H1 (cell line): ENCODE results near the gene KCNH1. TPM values are rescaled to one million over a fixed set of nuclear protein-coding genes. Genes with fewer than 3 reads are reported as not detected.

Source experiments
- CTCF ChIA-PET: fragments of 300-600 bp; sonication (Branson Sonifier 250); formaldehyde crosslinking; loops from one replicate; lab custom pipeline; 2021; ENCODE audit not compliant: partially characterized antibody; lab: Charles Lee
- POLR2A ChIA-PET: fragments of 300-600 bp; sonication (Branson Sonifier 250); formaldehyde crosslinking; loops from one replicate; lab custom pipeline; 2021; ENCODE audit warnings: inconsistent platforms; ENCODE audit not compliant: partially characterized antibody; lab: Charles Lee
- DNase-seq, 2 experiments: peaks; one replicate each; pipeline versions ENCODE4 v3.0.0 to v3.0.0-alpha.2; 2010 to 2022; ENCODE audit warnings: low spot score in 2 of 2, low read depth in 1 of 2, mixed read lengths in 1 of 2
- FAIRE-seq: peaks from 2 replicates; lab custom pipeline; 2011; peaks lifted over from hg19 to GRCh38; lab: Jason Lieb, UNC
- H2AFZ ChIP-seq: 2 replicates; pipeline ENCODE4 v1.8.1; 2012; ENCODE audit warnings: low read length, inconsistent platforms
- H2AK5ac ChIP-seq: 2 replicates; pipeline ENCODE4 v1.6.1; 2013; ENCODE audit warnings: low read depth, low read length
- H2BK120ac ChIP-seq: replicated peaks from 2 replicates; pipeline ENCODE3; 2013; ENCODE audit warnings: low read depth, low read length, inconsistent platforms
- H2BK12ac ChIP-seq: 2 replicates; pipeline ENCODE4 v1.6.1; 2013; ENCODE audit warnings: low read depth, low read length
- H2BK15ac ChIP-seq: 2 replicates; pipeline ENCODE4 v1.6.1; 2013; ENCODE audit warnings: low read length
- H2BK20ac ChIP-seq: 2 replicates; pipeline ENCODE4 v1.6.1; 2013; ENCODE audit warnings: low read length
- H2BK5ac ChIP-seq: 2 replicates; pipeline ENCODE4 v1.6.1; 2013; ENCODE audit warnings: low read depth, low read length
- H3K14ac ChIP-seq: 2 replicates; pipeline ENCODE4 v1.6.1; 2013; ENCODE audit warnings: inconsistent platforms; ENCODE audit not compliant: insufficient read length
- H3K18ac ChIP-seq: 2 replicates; pipeline ENCODE4 v1.6.1; 2013; ENCODE audit warnings: low read length; ENCODE audit errors: extremely low read depth
- H3K23ac ChIP-seq: 2 replicates; pipeline ENCODE4 v1.6.1; 2013; ENCODE audit warnings: inconsistent platforms; ENCODE audit not compliant: insufficient read length
- H3K23me2 ChIP-seq: 2 replicates; pipeline ENCODE4 v1.6.1; 2013; ENCODE audit warnings: low read depth, low read length
- H3K27ac ChIP-seq: 2 replicates; pipeline ENCODE4 v1.6.1; 2011; ENCODE audit warnings: low read depth, low read length, inconsistent platforms
- H3K27me3 ChIP-seq, 4 experiments: replicated peaks in 1 of 4; 1 replicate in 1 of 4; 2 replicates in 3 of 4; pipeline versions ENCODE4 v1.6.1 to v1.8.1; 2011 to 2013; ENCODE audit warnings: low read length in 3 of 4, mild to moderate bottlenecking in 3 of 4, inconsistent platforms in 2 of 4, mixed read lengths in 2 of 4, moderate library complexity in 1 of 4; ENCODE audit not compliant: control insufficient read depth in 3 of 4, insufficient read depth in 3 of 4; ENCODE audit errors: extremely low read depth in 1 of 4
- H3K36me3 ChIP-seq, 4 experiments: 2 replicates each; pipeline versions ENCODE4 v1.6.1 to v1.8.1; 2011 to 2013; ENCODE audit warnings: mild to moderate bottlenecking in 4 of 4, low read length in 3 of 4, moderate library complexity in 2 of 4, control low read depth in 1 of 4, inconsistent platforms in 1 of 4; ENCODE audit not compliant: insufficient read depth in 4 of 4, control insufficient read depth in 2 of 4
- H3K4ac ChIP-seq: replicated peaks from 2 replicates; pipeline ENCODE3; 2013; ENCODE audit warnings: low read length, low read depth, mixed read lengths, inconsistent platforms; ENCODE audit not compliant: insufficient read length
- H3K4me1 ChIP-seq, 4 experiments: replicated peaks in 1 of 4; 1 replicate in 1 of 4; 2 replicates in 3 of 4; pipeline versions ENCODE4 v1.6.1 to v1.8.1; 2011 to 2013; ENCODE audit warnings: low read length in 3 of 4, inconsistent platforms in 2 of 4, mixed read lengths in 1 of 4; ENCODE audit not compliant: insufficient read depth in 4 of 4, control insufficient read depth in 3 of 4
- H3K4me2 ChIP-seq, 2 experiments: 2 replicates each; pipeline versions ENCODE4 v1.6.1 to v1.8.1; 2011 to 2013; ENCODE audit warnings: low read depth in 2 of 2, low read length in 2 of 2, control low read depth in 1 of 2, inconsistent platforms in 1 of 2, mild to moderate bottlenecking in 1 of 2; ENCODE audit not compliant: insufficient read depth in 1 of 2
- H3K4me3 ChIP-seq, 4 experiments: fragments of 200-600, 300-600 bp in 1 of 4; sonication (generic), shearing (Covaris generic), sonication (Bioruptor Twin) in 1 of 4; 2 replicates each; pipeline versions ENCODE4 v1.5.1 to v1.8.1; 2011 to 2016; ENCODE audit warnings: low read length in 4 of 4, low read depth in 3 of 4, control low read depth in 2 of 4, inconsistent platforms in 2 of 4, mild to moderate bottlenecking in 2 of 4, mixed read lengths in 1 of 4, moderate library complexity in 1 of 4; ENCODE audit not compliant: insufficient read depth in 2 of 4; ENCODE audit errors: extremely low read depth in 1 of 4
- H3K56ac ChIP-seq: replicated peaks from 2 replicates; pipeline ENCODE3; 2013; ENCODE audit warnings: low read depth, mild to moderate bottlenecking, mixed read lengths, low read length, inconsistent platforms; ENCODE audit not compliant: insufficient read length
- H3K79me1 ChIP-seq: 2 replicates; pipeline ENCODE4 v1.6.1; 2013; ENCODE audit warnings: low read depth, low read length, control low read depth
- H3K79me2 ChIP-seq, 2 experiments: 2 replicates each; pipeline versions ENCODE4 v1.6.1 to v1.8.1; 2012 to 2013; ENCODE audit warnings: low read length in 2 of 2, mild to moderate bottlenecking in 2 of 2, inconsistent platforms in 1 of 2; ENCODE audit not compliant: insufficient read depth in 2 of 2, control insufficient read depth in 1 of 2
- H3K9ac ChIP-seq, 4 experiments: replicated peaks in 1 of 4; 1 replicate in 1 of 4; 2 replicates in 3 of 4; pipeline versions ENCODE4 v1.6.1 to v1.8.1; 2011 to 2013; ENCODE audit warnings: low read depth in 3 of 4, low read length in 3 of 4, control low read depth in 2 of 4, mild to moderate bottlenecking in 2 of 4, moderate library complexity in 2 of 4, inconsistent platforms in 1 of 4; ENCODE audit errors: extremely low read depth in 1 of 4
- H3K9me3 ChIP-seq, 2 experiments: 2 replicates each; pipeline versions ENCODE4 v1.6.1 to v1.8.1; 2012 to 2013; ENCODE audit warnings: mild to moderate bottlenecking in 2 of 2, moderate library complexity in 2 of 2, control low read depth in 1 of 2, inconsistent platforms in 1 of 2, low read depth in 1 of 2, low read length in 1 of 2, mixed read lengths in 1 of 2; ENCODE audit not compliant: insufficient read depth in 2 of 2
- H4K20me1 ChIP-seq, 2 experiments: replicated peaks in 1 of 2; 2 replicates each; pipeline versions ENCODE3 to v1.8.1; 2011 to 2013; ENCODE audit warnings: inconsistent platforms in 2 of 2, low read length in 2 of 2, mild to moderate bottlenecking in 1 of 2; ENCODE audit not compliant: insufficient read depth in 2 of 2, control insufficient read depth in 1 of 2
- H4K5ac ChIP-seq: 2 replicates; pipeline ENCODE4 v1.6.1; 2013; ENCODE audit warnings: low read length, low read depth, mixed read lengths, inconsistent platforms; ENCODE audit not compliant: insufficient read length
- H4K8ac ChIP-seq: 2 replicates; pipeline ENCODE4 v1.8.0; 2013; ENCODE audit warnings: mild to moderate bottlenecking, moderate library complexity, low read length, inconsistent platforms; ENCODE audit not compliant: insufficient read depth; ENCODE audit errors: extremely low read depth
- H4K91ac ChIP-seq: replicated peaks from 2 replicates; pipeline ENCODE3; 2013; ENCODE audit warnings: low read length, mixed read lengths, inconsistent platforms; ENCODE audit not compliant: insufficient read length
- FOSL1 ChIP-seq: IDR thresholded peaks from 2 replicates; pipeline ENCODE4 v1.6.1; 2011; ENCODE audit warnings: mild to moderate bottlenecking, low read depth, low read length, moderate library complexity; ENCODE audit not compliant: insufficient read depth
- GTF2F1 ChIP-seq: IDR thresholded peaks from 2 replicates; pipeline ENCODE4 v1.6.1; 2012; ENCODE audit warnings: low read depth, low read length, improper control_type of control experiment, borderline replicate concordance
- HDAC2 ChIP-seq, 2 experiments: fragments of 300-600 bp in 1 of 2; sonication (generic) in 1 of 2; IDR thresholded peaks; 2 replicates each; pipeline ENCODE4 v1.6.1; 2011 to 2012; ENCODE audit warnings: low read depth in 2 of 2, low read length in 2 of 2, mild to moderate bottlenecking in 2 of 2, moderate library complexity in 2 of 2, borderline replicate concordance in 1 of 2, inconsistent platforms in 1 of 2
- KDM4A ChIP-seq: IDR thresholded peaks from one replicate; pipeline ENCODE4 v1.7.1; 2012; ENCODE audit warnings: low read depth, mild to moderate bottlenecking, moderate library complexity, low read length, inconsistent platforms; ENCODE audit not compliant: severe bottlenecking
- KDM5A ChIP-seq: fragments of 200-600 bp; IDR thresholded peaks from 2 replicates; pipeline ENCODE4 v1.7.1; 2012; ENCODE audit warnings: mild to moderate bottlenecking, low read length, inconsistent platforms, mixed read lengths
- NANOG ChIP-seq: IDR thresholded peaks from 2 replicates; pipeline ENCODE4 v1.6.1; 2011; ENCODE audit warnings: low read length, low read depth, mild to moderate bottlenecking, inconsistent platforms; ENCODE audit not compliant: insufficient read depth, poor library complexity, severe bottlenecking
- PHF8 ChIP-seq: fragments of 200-600 bp; sonication (generic); conservative IDR thresholded peaks from 2 replicates; pipeline ENCODE4 v1.7.1; 2012; ENCODE audit warnings: low read depth, mild to moderate bottlenecking, inconsistent platforms, low read length, moderate library complexity
- RXRA ChIP-seq: IDR thresholded peaks from 2 replicates; pipeline ENCODE4 v1.6.1; 2011; ENCODE audit warnings: low read depth, mild to moderate bottlenecking, low read length, moderate library complexity; ENCODE audit not compliant: insufficient read depth
- SP1 ChIP-seq: IDR thresholded peaks from 2 replicates; pipeline ENCODE4 v1.6.1; 2011; ENCODE audit warnings: low read depth, low read length
- SP4 ChIP-seq: IDR thresholded peaks from 2 replicates; pipeline ENCODE4 v1.6.1; 2012; ENCODE audit warnings: low read length, inconsistent platforms
- SRF ChIP-seq: IDR thresholded peaks from 2 replicates; pipeline ENCODE4 v1.6.1; 2011; ENCODE audit warnings: mild to moderate bottlenecking, low read depth, low read length, moderate library complexity
- SUZ12 ChIP-seq: fragments of 200-600 bp; sonication (generic); IDR thresholded peaks from 2 replicates; pipeline ENCODE4 v1.6.1; 2012; ENCODE audit warnings: mild to moderate bottlenecking, inconsistent platforms, low read length, moderate library complexity, mixed read lengths
- WGBS, 2 experiments: shearing (Covaris generic) in 1 of 2; methylation state at CpG; one replicate each; pipeline versions ENCODE4 v1.1.6 to v1.1.7; 2013 to 2015; ENCODE audit warnings: low lambda C conversion rate in 2 of 2, mixed read lengths in 2 of 2, inconsistent platforms in 1 of 2, low coverage in 1 of 2, missing lambda C conversion rate in 1 of 2; ENCODE audit not compliant: insufficient replicate concordance in 2 of 2, insufficient coverage in 1 of 2, insufficient read length in 1 of 2; ENCODE audit errors: extremely low coverage in 1 of 2, missing lambda C conversion rate in 1 of 2; 5-methylcytosine and 5-hydroxymethylcytosine counted together
- polyA plus RNA-seq, 7 experiments: library from polyadenylated mRNA; depleted of rRNA in 3 of 7; stranded (reverse) in 5 of 7; unstranded in 2 of 7; fragments of >200 nt in 5 of 7; fragments of 200-250 nt in 2 of 7; gene quantifications; 1 replicate in 5 of 7; 2 replicates in 1 of 7; 4 replicates in 1 of 7; pipeline versions ENCODE4 v1.2.1 to v1.2.3, GENCODE V29; 2011 to 2013; ENCODE audit warnings: missing spikeins in 2 of 7, mixed read lengths in 2 of 7
- total RNA-seq: library from RNA; stranded (reverse); fragmentation: NEBNext Ultra II Directional; extraction: Animal tissue kit (Norgen Biotek cat#: 25700); gene quantifications from 2 replicates; pipeline ENCODE4 v1.2.1, GENCODE V29; 2021
- TF ChIP-seq, protein P1 (sequence below): IDR thresholded peaks from 2 replicates; pipeline ENCODE4 v1.6.1; 2012; ENCODE audit warnings: low read length, inconsistent platforms

Gene KCNH1
- total and polyA plus RNA-seq, 2 of the 8 experiments (the other 6 are each of a cell fraction or from before 2014, with no cell fraction given) = 0.27 to 0.34 TPM

DNA sequence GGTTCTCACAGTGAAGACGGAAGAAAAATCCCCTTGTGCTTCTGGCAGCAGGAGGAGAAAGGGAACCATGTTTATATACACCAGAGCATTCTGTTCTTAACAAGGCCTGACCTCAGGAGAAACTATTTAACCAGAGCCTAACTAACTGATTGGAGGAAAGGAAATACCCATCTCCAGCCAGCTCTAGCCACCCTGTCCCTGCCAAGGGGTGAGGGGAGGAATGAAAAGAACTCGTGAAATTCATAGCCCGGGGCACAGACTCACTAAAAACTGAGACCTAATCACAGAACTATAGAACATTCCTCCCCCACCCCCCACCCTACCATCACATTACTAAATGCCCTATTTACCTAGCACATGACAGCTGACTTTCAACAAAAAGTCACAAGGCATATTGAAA lies 65.0 kb downstream of the KCNH1 start:
- Histone ChIP-seq H3K36me3 (no peaks in the 10 kb centered on the region), H2BK12ac (no peak overlapping the region), H4K8ac (no peak overlapping the region), H3K79me2 (no peaks in the 10 kb centered on the region), H3K23ac (no peak overlapping the region), H3K18ac (no peak overlapping the region), H3K27me3 (no peaks in the 10 kb centered on the region), H4K5ac (no peak overlapping the region), H2BK5ac (no peak overlapping the region), H3K9me3 (0 out of 4 replicates have a peak, but pooled peaks cover 0 to 4% of the 10 kb centered on the region in 2 experiments), H2BK15ac (no peak overlapping the region), H3K4me1 (no peaks in the 10 kb centered on the region), H3K27ac (no peak overlapping the region), H2AK5ac (no peak overlapping the region), H3K9ac (no peak overlapping the region), H4K20me1 (no peaks in the 10 kb centered on the region), H3K79me1 (no peaks in the 10 kb centered on the region), H4K91ac (no peak overlapping the region), H2BK120ac (no peak overlapping the region), H2BK20ac (no peak overlapping the region), H2AFZ (no peak overlapping the region), H3K56ac (no peak overlapping the region), H3K14ac (no peak overlapping the region), H3K23me2 (no peaks in the 10 kb centered on the region), H3K4ac (no peak overlapping the region), H3K4me3 (no peak overlapping the region), H3K4me2 (no peak overlapping the region)
- CTCF ChIA-PET = no interaction called here
- FAIRE-seq = no peak
- WGBS, 2 experiments = 92% methylated on average over 3 of the region's 3 CpGs; no CpG with 5 or more reads in 1 of the 2 experiments
- no peak for DNase-seq
- POLR2A ChIA-PET = no interaction called here
- TF ChIP-seq PHF8 = no peak
- no peak for TF ChIP-seq FOSL1
- TF ChIP-seq SP1 = no peak
- no peak for TF ChIP-seq KDM4A
- TF ChIP-seq, protein P1, sequence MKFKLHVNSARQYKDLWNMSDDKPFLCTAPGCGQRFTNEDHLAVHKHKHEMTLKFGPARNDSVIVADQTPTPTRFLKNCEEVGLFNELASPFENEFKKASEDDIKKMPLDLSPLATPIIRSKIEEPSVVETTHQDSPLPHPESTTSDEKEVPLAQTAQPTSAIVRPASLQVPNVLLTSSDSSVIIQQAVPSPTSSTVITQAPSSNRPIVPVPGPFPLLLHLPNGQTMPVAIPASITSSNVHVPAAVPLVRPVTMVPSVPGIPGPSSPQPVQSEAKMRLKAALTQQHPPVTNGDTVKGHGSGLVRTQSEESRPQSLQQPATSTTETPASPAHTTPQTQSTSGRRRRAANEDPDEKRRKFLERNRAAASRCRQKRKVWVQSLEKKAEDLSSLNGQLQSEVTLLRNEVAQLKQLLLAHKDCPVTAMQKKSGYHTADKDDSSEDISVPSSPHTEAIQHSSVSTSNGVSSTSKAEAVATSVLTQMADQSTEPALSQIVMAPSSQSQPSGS = no peak
- no peak for TF ChIP-seq HDAC2 (IDR thresholded peaks at IDR 0.05; ENCODE audit: borderline replicate concordance in 1 of 2, low read depth in 2 of 2, low read length in 2 of 2)
- TF ChIP-seq SP4 = no peak
- no peak for TF ChIP-seq SRF
- no peak for TF ChIP-seq SUZ12
- TF ChIP-seq RXRA = no peak
- TF ChIP-seq KDM5A = no peak
- no peak for TF ChIP-seq GTF2F1
- no peak for TF ChIP-seq NANOG
